A673 (cell line): ENCODE results near the gene CCDC43. TPM values are rescaled to one million over a fixed set of nuclear protein-coding genes. Genes with fewer than 3 reads are reported as not detected.
"Not testable (repeated sequence)": the region's sequence is repeated elsewhere in the genome, so short reads cannot be mapped to it uniquely, and the experiment has no call there.

Experiments used
- BruUV-seq: library from RNA; stranded (reverse); fragments of 400-500 nt; replicated peaks from 2 replicates; lab custom pipeline; 2021; lab: Mats Ljungman, UMichigan
- CTCF ChIA-PET: fragments of 300-600 bp; sonication (Branson Sonifier 250); formaldehyde crosslinking; loops from one replicate; lab custom pipeline; 2022; ENCODE audit warnings: antibody characterized with exemption; lab: Charles Lee
- POLR2A ChIA-PET: fragments of 300-600 bp; sonication (Branson Sonifier 250); formaldehyde crosslinking; loops from one replicate; lab custom pipeline; 2022; ENCODE audit warnings: antibody characterized with exemption; ENCODE audit not compliant: low non-redundant PET; lab: Charles Lee
- DNase-seq: peaks from one replicate; pipeline ENCODE4 v3.0.0-alpha.2; 2015; ENCODE audit warnings: low spot score
- H3K27ac ChIP-seq: fragments of 200-600 bp; sonication (generic); 2 replicates; pipeline ENCODE4 v1.5.1; 2016; ENCODE audit warnings: mixed run types, low read depth, mild to moderate bottlenecking, mixed read lengths, antibody characterized with exemption, low read length; ENCODE audit not compliant: poor library complexity, severe bottlenecking
- H3K27me3 ChIP-seq: fragments of 200-600 bp; sonication (generic); replicated peaks from 2 replicates; pipeline ENCODE4 v1.6.1; 2017; ENCODE audit warnings: mixed run types, low read depth, mild to moderate bottlenecking, mixed read lengths, antibody characterized with exemption, low read length; ENCODE audit not compliant: insufficient read depth, poor library complexity
- H3K36me3 ChIP-seq: fragments of 200-600 bp; sonication (generic); 2 replicates; pipeline ENCODE4 v1.6.1; 2016; ENCODE audit warnings: mixed run types, mild to moderate bottlenecking, mixed read lengths, antibody characterized with exemption, low read length; ENCODE audit not compliant: insufficient read depth, poor library complexity, severe bottlenecking
- H3K4me1 ChIP-seq: fragments of 200-600 bp; sonication (generic); 2 replicates; pipeline ENCODE4 v1.6.1; 2017; ENCODE audit warnings: mixed run types, mild to moderate bottlenecking, mixed read lengths, antibody characterized with exemption, low read length; ENCODE audit not compliant: insufficient read depth, poor library complexity, severe bottlenecking
- H3K4me3 ChIP-seq: fragments of 200-600 bp; sonication (generic); 2 replicates; pipeline ENCODE4 v1.5.1; 2016; ENCODE audit warnings: low read depth, mixed run types, mild to moderate bottlenecking, mixed read lengths, low read length; ENCODE audit not compliant: poor library complexity, severe bottlenecking
- H3K9me3 ChIP-seq: fragments of 200-600 bp; sonication (generic); 2 replicates; pipeline ENCODE4 v1.6.1; 2016; ENCODE audit warnings: mixed run types, low read depth, mild to moderate bottlenecking, mixed read lengths, antibody characterized with exemption, low read length; ENCODE audit not compliant: poor library complexity, severe bottlenecking
- EZH2 ChIP-seq: fragments of 200-600 bp; sonication (generic); IDR thresholded peaks from 2 replicates; pipeline ENCODE4 v1.6.1; 2017; ENCODE audit warnings: borderline replicate concordance, low read depth, mild to moderate bottlenecking, mixed read lengths, antibody characterized with exemption, low read length; ENCODE audit not compliant: poor library complexity, severe bottlenecking
- intact Hi-C: fragments of 100-400 bp; cut with micrococcal nuclease; formaldehyde crosslinking; loops from one replicate; pipeline ENCODE4 v1.10.0; 2022; ENCODE audit not compliant: unreplicated experiment
- total RNA-seq: library from RNA; stranded (reverse); gene quantifications from 2 replicates; pipeline ENCODE4 v1.2.3, GENCODE V29; 2021
- TF ChIP-seq, protein P1 (sequence below): fragments of 300-800, 200-600 bp; sonication (generic); conservative IDR thresholded peaks from 2 replicates; pipeline ENCODE4 v1.5.1; 2017; ENCODE audit warnings: low read depth, mild to moderate bottlenecking, antibody characterized with exemption, low read length, moderate library complexity, mixed read lengths

Gene CCDC43
- total RNA-seq, 1 experiment from 2014 or later: 20.3 TPM

DNA sequence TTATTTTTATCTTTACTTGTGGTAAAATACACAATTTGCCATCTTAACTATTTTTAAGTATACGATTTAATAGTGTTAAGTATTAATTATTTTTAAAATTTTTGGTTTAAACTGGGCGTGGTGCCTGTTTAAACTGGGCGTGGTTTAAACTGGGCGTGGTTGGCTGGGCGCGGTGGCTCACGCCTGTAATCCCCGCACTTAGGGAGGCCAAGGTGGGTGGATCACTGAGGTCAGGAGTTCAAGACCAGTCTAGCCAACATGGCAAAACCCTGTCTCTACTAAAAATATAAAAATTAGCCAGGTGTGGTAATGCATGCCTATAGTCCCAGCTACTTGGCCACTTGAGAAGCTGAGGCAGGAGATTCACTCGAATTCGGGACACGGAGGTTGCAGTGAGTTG, 4.0 kb upstream of the CCDC43 start:
- no TSS peak for BruUV-seq
- POLR2A ChIA-PET: interaction anchor here (0.7 kb wide), 1 partner anchor 86 kb away, joined by 3 read pairs; no protein-coding TSS in a partner anchor

DNA sequence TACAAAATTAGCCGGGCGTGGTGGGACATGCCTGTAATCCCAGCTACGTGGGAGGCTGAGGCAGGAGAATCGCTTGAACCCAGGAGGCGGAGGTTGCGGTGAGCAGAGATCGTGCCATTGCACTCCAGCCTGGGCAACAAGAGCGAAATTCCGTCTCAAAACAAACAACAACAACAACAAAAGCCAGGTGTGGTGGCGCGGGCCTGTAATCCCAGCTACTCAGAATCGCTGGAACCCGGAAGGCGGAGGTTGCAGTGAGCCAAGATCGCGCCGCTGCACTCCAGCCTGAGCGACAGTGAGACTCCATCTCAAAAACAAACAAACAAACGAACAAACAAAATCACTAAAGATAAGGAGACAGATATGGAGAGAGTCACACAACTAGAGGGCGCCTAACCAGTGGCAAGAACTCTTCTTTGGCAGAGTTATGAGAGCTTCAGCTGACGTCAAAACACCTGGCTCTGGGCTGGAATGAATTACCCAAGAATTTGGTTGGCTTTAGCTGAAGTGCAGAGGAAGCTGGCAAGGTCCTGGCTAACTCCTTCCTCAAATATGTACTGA, 1.2 kb upstream of the CCDC43 start:
- DNase-seq, H3K9me3 ChIP-seq, CTCF ChIA-PET, H3K36me3 ChIP-seq, BruUV-seq, intact Hi-C loops, H3K27me3 ChIP-seq, H3K4me1 ChIP-seq, POLR2A ChIA-PET: not testable (repeated sequence)
- peak overlapping the region; percentile 77 for H3K27ac ChIP-seq
- peak overlapping the region; percentile 89 for H3K4me3 ChIP-seq
- TF ChIP-seq, protein P1, sequence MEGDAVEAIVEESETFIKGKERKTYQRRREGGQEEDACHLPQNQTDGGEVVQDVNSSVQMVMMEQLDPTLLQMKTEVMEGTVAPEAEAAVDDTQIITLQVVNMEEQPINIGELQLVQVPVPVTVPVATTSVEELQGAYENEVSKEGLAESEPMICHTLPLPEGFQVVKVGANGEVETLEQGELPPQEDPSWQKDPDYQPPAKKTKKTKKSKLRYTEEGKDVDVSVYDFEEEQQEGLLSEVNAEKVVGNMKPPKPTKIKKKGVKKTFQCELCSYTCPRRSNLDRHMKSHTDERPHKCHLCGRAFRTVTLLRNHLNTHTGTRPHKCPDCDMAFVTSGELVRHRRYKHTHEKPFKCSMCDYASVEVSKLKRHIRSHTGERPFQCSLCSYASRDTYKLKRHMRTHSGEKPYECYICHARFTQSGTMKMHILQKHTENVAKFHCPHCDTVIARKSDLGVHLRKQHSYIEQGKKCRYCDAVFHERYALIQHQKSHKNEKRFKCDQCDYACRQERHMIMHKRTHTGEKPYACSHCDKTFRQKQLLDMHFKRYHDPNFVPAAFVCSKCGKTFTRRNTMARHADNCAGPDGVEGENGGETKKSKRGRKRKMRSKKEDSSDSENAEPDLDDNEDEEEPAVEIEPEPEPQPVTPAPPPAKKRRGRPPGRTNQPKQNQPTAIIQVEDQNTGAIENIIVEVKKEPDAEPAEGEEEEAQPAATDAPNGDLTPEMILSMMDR: 0 out of 2 replicates have a peak, but pooled peaks have one; percentile 13

More for the DNA sequence above, 4.0 kb upstream of the CCDC43 start:
- Histone ChIP-seq H3K4me3 (no peak overlapping the region), H3K27ac (no peak overlapping the region), H3K27me3 (no peaks in the 10 kb centered on the region), H3K36me3 (no peaks in the 10 kb centered on the region), H3K4me1 (no peaks in the 10 kb centered on the region), H3K9me3 (no peaks in the 10 kb centered on the region)
- CTCF ChIA-PET: no interaction called here
- intact Hi-C loops: no loop called here
- TF ChIP-seq, protein P1: no peak
- no peak for TF ChIP-seq EZH2
- no peak for DNase-seq

DNA sequence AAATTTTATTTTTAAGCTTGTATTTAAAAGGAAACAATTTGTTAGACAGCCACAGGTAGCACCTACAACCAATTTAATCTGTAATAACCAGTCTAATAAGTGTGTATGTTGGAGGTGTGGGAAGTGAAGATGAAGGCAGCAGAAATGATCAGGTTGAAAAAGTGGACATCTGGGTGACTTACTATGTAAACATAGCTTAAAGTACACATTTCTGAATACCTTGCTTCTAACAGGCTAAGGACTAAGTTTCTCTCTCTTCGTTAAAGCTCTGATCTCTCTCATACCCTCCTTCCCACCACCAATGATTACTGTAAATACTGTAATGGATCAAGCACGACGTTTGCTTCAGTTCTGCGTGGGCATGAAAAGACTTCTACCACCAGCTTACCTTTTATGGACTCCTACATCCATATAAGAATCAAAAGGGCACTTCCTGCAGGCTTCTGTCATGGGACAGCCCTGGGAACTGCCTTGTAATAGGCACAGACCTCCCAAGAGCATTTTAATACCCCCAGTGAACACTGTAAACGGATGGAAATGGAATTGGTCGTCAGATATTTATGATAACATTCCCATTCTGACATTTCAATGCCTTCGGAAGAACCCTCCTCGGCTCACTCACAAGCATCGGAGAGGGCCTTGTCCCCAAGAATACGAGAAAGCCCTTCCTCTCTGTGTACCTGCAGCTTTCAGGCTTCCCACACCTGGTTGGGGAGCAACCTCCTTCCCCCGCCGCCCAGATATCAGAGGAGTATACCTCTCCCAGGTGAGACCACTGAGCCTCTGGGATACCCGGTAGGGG, 700 bp downstream of the CCDC43 start:
- Histone ChIP-seq H3K4me1 (no peaks in the 10 kb centered on the region), H3K36me3 (no peaks in the 10 kb centered on the region), H3K9me3 (no peaks in the 10 kb centered on the region), H3K4me3 (peak overlapping the region; percentile 89), H3K27ac (peak overlapping the region; percentile 77), H3K27me3 (no peaks in the 10 kb centered on the region)
- intact Hi-C loops: no loop called here
- BruUV-seq: TSS peak; percentile 59
- TF ChIP-seq EZH2: no peak
- TF ChIP-seq, protein P1: no peak
- ChIA-PET CTCF (no interaction called here), POLR2A (interaction anchor here (0.6 kb wide), 1 partner anchor 379 kb away, joined by 3 read pairs; no protein-coding TSS in a partner anchor)
- DNase-seq: no peak
